Panc1 (cell line): ENCODE data around the gene HSPB2. TPM values are rescaled to one million over a fixed set of nuclear protein-coding genes. Genes with fewer than 3 reads are reported as not detected.

Experiments
- ATAC-seq: fragments of 200-7000 bp; cut with Tn5 transposase; 2 replicates; pipeline ENCODE4 v1.9.1; 2020; ENCODE audit warnings: mild to moderate bottlenecking, moderate library complexity
- BruUV-seq: library from RNA; stranded (reverse); fragments of 400-500 nt; replicated peaks from 2 replicates; lab custom pipeline; 2021; lab: Mats Ljungman, UMichigan
- CTCF ChIA-PET: fragments of 300-600 bp; sonication (Branson Sonifier 250); formaldehyde crosslinking; loops from one replicate; lab custom pipeline; 2022; ENCODE audit warnings: antibody characterized with exemption; lab: Charles Lee
- POLR2A ChIA-PET: fragments of 300-600 bp; sonication (Branson Sonifier 250); formaldehyde crosslinking; loops from one replicate; lab custom pipeline; 2022; ENCODE audit warnings: antibody characterized with exemption; lab: Charles Lee
- DNase-seq: peaks from one replicate; pipeline ENCODE4 v3.0.0-alpha.2; 2010; ENCODE audit warnings: low read depth, low spot score
- H3K27ac ChIP-seq: 2 replicates; pipeline ENCODE4 v1.5.1; 2011; ENCODE audit warnings: mild to moderate bottlenecking, low read length, inconsistent platforms
- H3K27me3 ChIP-seq: fragments of 200-500 bp; sonication (Bioruptor generic); 2 replicates; pipeline ENCODE4 v1.6.0; 2014; ENCODE audit warnings: low read length, inconsistent platforms; ENCODE audit not compliant: control insufficient read depth, insufficient read depth
- H3K36me3 ChIP-seq: fragments of 200-500 bp; sonication (Bioruptor generic); 2 replicates; pipeline ENCODE4 v1.5.1; 2014; ENCODE audit warnings: inconsistent platforms, mild to moderate bottlenecking, low read length, moderate library complexity; ENCODE audit not compliant: control insufficient read depth, insufficient read depth
- H3K4me1 ChIP-seq: 2 replicates; pipeline ENCODE4 v1.5.1; 2011; ENCODE audit warnings: inconsistent platforms, mild to moderate bottlenecking, low read length, moderate library complexity; ENCODE audit not compliant: control insufficient read depth, insufficient read depth
- H3K4me3 ChIP-seq, 2 experiments: 2 replicates each; pipeline ENCODE4 v1.5.1; 2011 to 2012; ENCODE audit warnings: low read depth in 2 of 2, low read length in 2 of 2, mild to moderate bottlenecking in 2 of 2, inconsistent platforms in 1 of 2, moderate library complexity in 1 of 2
- H3K9me3 ChIP-seq: fragments of 200-500 bp; sonication (Bioruptor generic); 2 replicates; pipeline ENCODE4 v1.5.1; 2014; ENCODE audit warnings: low read depth, mild to moderate bottlenecking, inconsistent platforms, low read length, moderate library complexity; ENCODE audit not compliant: control insufficient read depth, insufficient read depth
- CTCF ChIP-seq: fragments of 450-650 bp; IDR thresholded peaks from 2 replicates; pipeline ENCODE4 v1.5.1; 2017; ENCODE audit warnings: mild to moderate bottlenecking
- POLR2AphosphoS5 ChIP-seq: IDR thresholded peaks from 2 replicates; pipeline ENCODE4 v1.6.1; 2012; ENCODE audit warnings: mild to moderate bottlenecking, low read depth, low read length, moderate library complexity
- REST ChIP-seq, 2 experiments: IDR thresholded peaks; 2 replicates each; pipeline ENCODE4 v1.6.1; 2011 to 2012; ENCODE audit warnings: low read depth in 2 of 2, control low read depth in 1 of 2, low read length in 1 of 2, mild to moderate bottlenecking in 1 of 2, moderate library complexity in 1 of 2; ENCODE audit not compliant: insufficient read depth in 1 of 2
- SIN3A ChIP-seq: IDR thresholded peaks from 2 replicates; pipeline ENCODE4 v1.6.1; 2012; ENCODE audit warnings: low read depth, mild to moderate bottlenecking, low read length, moderate library complexity, borderline replicate concordance; ENCODE audit not compliant: insufficient read depth
- TCF7L2 ChIP-seq: IDR thresholded peaks from 2 replicates; pipeline ENCODE4 v1.6.1; 2011; ENCODE audit warnings: mild to moderate bottlenecking, low read depth, low read length, inconsistent platforms
- in situ Hi-C: cut with HindIII; loops from 2 replicates; pipeline ENCODE4 v1.10.0; 2016; ENCODE audit warnings: low sequenced_read_pairs, low pct_unique_long_range_greater_than_20kb
- intact Hi-C: fragments of 100-400 bp; cut with micrococcal nuclease; formaldehyde crosslinking; loops from one replicate; pipeline ENCODE4 v1.10.0; 2022; ENCODE audit not compliant: unreplicated experiment
- total RNA-seq: library from RNA; stranded (reverse); gene quantifications from one replicate; pipeline ENCODE4 v1.2.1, GENCODE V29; 2021; ENCODE audit not compliant: unreplicated experiment

HSPB2 gene
- total RNA-seq, 1 experiment from 2014 or later, result not detected

GRCh38 chr11:111960916-111961315 lies 48.4 kb downstream of the HSPB2 start:
- no peaks in the 10 kb centered on the region for H3K36me3 ChIP-seq
- in situ Hi-C loops (no loop called here), intact Hi-C loops (no loop called here)
- peak; percentile 53 for DNase-seq
- ATAC-seq, result no peak
- H3K4me3 ChIP-seq, result no peak overlapping the region
- TF ChIP-seq POLR2AphosphoS5 (no peak), TCF7L2 (no peak), REST (IDR thresholded peaks at IDR 0.05; ENCODE audit: insufficient read depth in 1 of 2, low read depth in 2 of 2, low read length in 1 of 2) (no peak), SIN3A (no peak), CTCF (no peak)
- H3K27me3 ChIP-seq, result no peaks in the 10 kb centered on the region
- POLR2A ChIA-PET, result no interaction called here
- CTCF ChIA-PET, result no interaction called here
- H3K27ac ChIP-seq, result no peak overlapping the region
- no TSS peak for BruUV-seq
- H3K4me1 ChIP-seq, result no peaks in the 10 kb centered on the region
- no peaks in the 10 kb centered on the region for H3K9me3 ChIP-seq

GRCh38 chr11:111961389-111962300 lies 49.1 kb downstream of the HSPB2 start:
- intact Hi-C loops, result no loop called here
- Histone ChIP-seq H3K4me1 (no peaks in the 10 kb centered on the region), H3K27me3 (no peaks in the 10 kb centered on the region), H3K36me3 (no peaks in the 10 kb centered on the region), H3K4me3 (no peak overlapping the region), H3K9me3 (no peaks in the 10 kb centered on the region), H3K27ac (no peak overlapping the region)
- CTCF ChIA-PET, result no interaction called here
- TF ChIP-seq POLR2AphosphoS5 (no peak), SIN3A (no peak), REST (IDR thresholded peaks at IDR 0.05; ENCODE audit: insufficient read depth in 1 of 2, low read depth in 2 of 2, low read length in 1 of 2) (no peak), TCF7L2 (no peak), CTCF (no peak)
- in situ Hi-C loops, result no loop called here
- DNase-seq (no peak), ATAC-seq (no peak)
- POLR2A ChIA-PET, result no interaction called here
- no TSS peak for BruUV-seq
